Natural killer cell treated with Interleukin-12 subunit alpha and Interleukin-12 subunit beta and Interleukin-15 and Interleukin-18, amount 100 ng/mL, for 72 hours (primary cell): ENCODE measurements around the gene TNFAIP1. TPM values are rescaled to one million over a fixed set of nuclear protein-coding genes. Genes with fewer than 3 reads are reported as not detected.
"Not testable (repeated sequence)": the region's sequence is repeated elsewhere in the genome, so short reads cannot be mapped to it uniquely, and the experiment has no call there.

ENCODE experiments used
- ATAC-seq, 2 donors: fragments of 150-1000 bp; cut with Tn5 transposase in 1 of 2; sonication (Bioruptor Pico), chemical (Tn5 transposase) in 1 of 2; 2 replicates each; pipeline ENCODE4 v1.10.0; 2021
- DNase-seq: peaks from one replicate; pipeline ENCODE4 v3.0.0; 2022; ENCODE audit warnings: low spot score
- H3K27ac Mint-ChIP-seq, 2 donors: 1 replicate in 1 of 2; 2 replicates in 1 of 2; pipeline ENCODE4 v1.8.0; 2022; ENCODE audit warnings: mixed read lengths in 2 of 2, mild to moderate bottlenecking in 1 of 2, moderate library complexity in 1 of 2
- H3K27me3 Mint-ChIP-seq, 2 donors: 1 replicate in 1 of 2; 2 replicates in 1 of 2; pipeline ENCODE4 v1.8.0; 2022; ENCODE audit warnings: mixed read lengths in 2 of 2
- H3K36me3 Mint-ChIP-seq: one replicate; pipeline ENCODE4 v1.8.0; 2022; ENCODE audit warnings: mixed read lengths
- H3K4me1 Mint-ChIP-seq, 2 donors: 1 replicate in 1 of 2; 2 replicates in 1 of 2; pipeline ENCODE4 v1.8.0; 2022; ENCODE audit warnings: low read depth in 2 of 2, mixed read lengths in 2 of 2, mild to moderate bottlenecking in 1 of 2
- H3K4me3 Mint-ChIP-seq: one replicate; pipeline ENCODE4 v1.8.0; 2022; ENCODE audit warnings: mixed read lengths
- H3K9me3 Mint-ChIP-seq: 2 replicates; pipeline ENCODE4 v1.8.0; 2022; ENCODE audit warnings: mixed read lengths
- total RNA-seq, 2 donors: library from RNA; stranded (reverse); gene quantifications; one replicate each; pipeline ENCODE4 v1.2.3, GENCODE V29; 2022

TNFAIP1 gene
- total RNA-seq: 10 to 100 TPM; 20.4 to 24.9 TPM

DNA sequence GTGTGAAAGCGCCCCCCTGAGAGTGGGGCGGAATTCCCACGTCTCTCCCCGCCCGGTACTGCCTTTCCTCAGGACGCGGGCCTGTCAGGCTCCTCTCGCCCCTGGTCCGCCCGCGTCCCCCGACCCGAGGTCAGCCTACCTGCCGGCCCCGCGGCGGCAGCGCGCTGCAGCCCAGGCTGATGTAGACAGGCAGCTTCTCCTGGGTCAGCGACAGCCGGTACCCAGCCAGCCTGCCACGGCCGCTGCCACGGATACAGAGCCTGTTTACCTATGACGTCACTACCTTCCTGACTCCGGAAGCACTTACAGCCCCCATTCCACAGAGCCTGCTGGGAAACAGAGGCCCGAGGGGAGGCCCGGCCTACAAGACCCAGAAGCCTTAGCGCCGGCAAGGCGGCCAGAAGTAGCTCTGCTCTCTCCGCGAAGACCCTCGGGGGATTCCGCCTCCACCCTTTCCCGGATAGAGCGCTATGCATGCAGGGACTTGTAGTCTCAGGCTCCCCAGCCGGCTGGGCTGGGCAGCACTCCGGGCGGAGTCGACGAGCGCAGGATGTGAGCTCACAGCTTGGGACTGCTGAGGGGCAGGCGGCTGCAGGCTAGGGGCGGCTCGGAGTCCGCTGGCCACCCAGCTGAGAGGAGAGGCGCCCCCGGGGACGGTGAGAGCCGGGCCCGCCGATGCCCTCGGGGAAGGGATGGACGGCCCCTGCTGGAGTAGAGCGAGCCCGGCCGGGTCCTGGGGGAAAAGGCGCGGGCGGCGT, at the start of gene TNFAIP1, which contains the start of gene IFT20:
Gene TNFAIP1 (plus strand): TSS at position 561 of the 758 bp plus-strand sequence. CDS start 3,761 bp downstream, outside the sequence.
Gene IFT20 (minus strand): TSS at position 272 of the 758 bp plus-strand sequence. CDS start 3,487 bp downstream, outside the sequence.
- H3K27me3 Mint-ChIP-seq: no peaks in the 10 kb centered on the region
- H3K27ac Mint-ChIP-seq: peak within 1 kb of the TSS; percentile 83
- ATAC-seq (peak; percentile 99), DNase-seq (peak; percentile 100)
- no peaks in the 10 kb centered on the region for H3K9me3 Mint-ChIP-seq
- H3K4me1 Mint-ChIP-seq: peaks cover 38 to 39% of the 10 kb centered on the region in 2 donors
- peak within 1 kb of the TSS; percentile 95 for H3K4me3 Mint-ChIP-seq
- H3K36me3 Mint-ChIP-seq: peaks cover 4% of the 10 kb centered on the region

DNA sequence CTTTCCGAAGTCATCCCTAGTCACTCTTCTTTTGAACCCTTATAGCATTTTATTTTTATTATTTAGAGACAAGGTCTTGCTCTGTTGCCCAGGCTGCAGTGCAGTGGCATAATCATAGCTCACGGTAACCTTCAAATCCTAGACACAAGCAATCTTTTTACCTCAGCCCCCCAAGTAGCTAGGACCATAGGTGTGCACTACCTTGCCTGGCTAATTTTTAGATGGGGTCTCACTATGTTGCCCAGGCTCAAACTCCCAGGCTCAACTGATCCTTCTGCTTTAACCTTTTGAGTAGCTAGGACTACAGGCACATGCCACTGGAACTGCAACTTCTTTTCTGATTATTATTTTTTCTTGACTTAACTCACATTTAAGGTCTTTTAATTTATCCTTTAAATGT, 49.6 kb upstream of the TNFAIP1 start:
- ATAC-seq (no peak), DNase-seq (no peak)
- Mint-ChIP-seq H3K27me3 (peaks cover 0 to 10% of the 10 kb centered on the region in 2 donors), H3K36me3 (no peaks in the 10 kb centered on the region), H3K9me3 (no peaks in the 10 kb centered on the region), H3K4me1 (no peaks in the 10 kb centered on the region), H3K27ac (no peak overlapping the region), H3K4me3 (no peak overlapping the region)

- H3K9me3 Mint-ChIP-seq: no peaks in the 10 kb centered on the region
- DNase-seq (no peak), ATAC-seq (no peak)
- no peaks in the 10 kb centered on the region for H3K36me3 Mint-ChIP-seq
- no peaks in the 10 kb centered on the region for H3K4me1 Mint-ChIP-seq
- H3K27ac Mint-ChIP-seq: no peak overlapping the region
- peaks cover 12 to 32% of the 10 kb centered on the region in 2 donors for H3K27me3 Mint-ChIP-seq
- no peak overlapping the region for H3K4me3 Mint-ChIP-seq
These were observed 44.9 kb upstream of the TNFAIP1 start for GRCh38 chr17:28290703-28291102.

DNA sequence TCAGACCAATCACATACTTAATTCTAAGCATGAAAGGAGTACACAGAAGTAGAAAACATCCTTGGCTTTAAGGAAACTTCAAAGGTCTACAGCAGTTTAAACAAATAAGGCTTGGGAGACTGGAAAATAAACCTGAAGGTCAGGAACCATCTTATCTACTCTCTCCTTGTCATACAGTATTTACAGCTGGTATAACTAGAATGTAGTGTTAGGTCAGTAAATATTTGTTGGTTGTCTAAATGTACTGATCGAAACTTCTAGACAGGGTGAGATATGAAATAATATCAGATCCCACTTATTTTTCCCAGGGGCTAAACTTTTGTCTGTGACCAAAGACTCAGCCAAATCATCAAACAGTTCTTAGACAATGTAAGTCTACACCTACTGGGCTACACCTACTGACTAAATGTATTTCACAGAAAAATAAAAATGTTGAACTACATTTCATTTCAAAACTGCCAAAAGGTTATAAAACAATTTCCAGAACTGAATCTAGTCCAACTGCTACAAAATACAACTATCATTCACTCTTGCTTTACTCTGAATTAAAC, 43.7 kb upstream of the TNFAIP1 start:
- ATAC-seq (no peak), DNase-seq (no peak)
- Mint-ChIP-seq H3K4me1 (no peaks in the 10 kb centered on the region), H3K4me3 (no peak overlapping the region), H3K36me3 (no peaks in the 10 kb centered on the region), H3K27me3 (peaks cover 16 to 42% of the 10 kb centered on the region in 2 donors), H3K27ac (no peak overlapping the region), H3K9me3 (no peaks in the 10 kb centered on the region)

DNA sequence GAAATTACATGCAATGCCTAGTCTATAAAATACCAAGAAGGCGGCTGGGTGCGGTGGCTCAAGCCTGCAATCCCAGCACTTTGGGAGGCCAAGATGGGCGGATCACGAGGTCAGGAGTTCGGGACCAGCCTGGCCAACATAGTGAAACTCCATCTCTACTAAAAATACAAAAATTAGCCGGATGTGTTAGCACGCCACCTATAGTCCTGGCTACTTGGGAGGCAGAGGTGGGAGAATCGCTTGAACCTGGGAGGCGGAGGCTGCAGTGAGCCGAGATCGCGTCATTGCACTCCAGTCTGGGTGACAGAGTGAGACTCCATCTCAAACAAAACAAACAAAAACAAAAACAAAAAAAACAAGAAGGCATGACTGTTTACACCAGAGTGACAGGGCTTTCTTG, 42.7 kb upstream of the TNFAIP1 start:
- not testable (repeated sequence) for DNase-seq, H3K4me3 Mint-ChIP-seq, H3K27ac Mint-ChIP-seq, H3K9me3 Mint-ChIP-seq, H3K36me3 Mint-ChIP-seq, ATAC-seq, H3K4me1 Mint-ChIP-seq
- peaks cover 16 to 43% of the 10 kb centered on the region in 2 donors for H3K27me3 Mint-ChIP-seq

DNA sequence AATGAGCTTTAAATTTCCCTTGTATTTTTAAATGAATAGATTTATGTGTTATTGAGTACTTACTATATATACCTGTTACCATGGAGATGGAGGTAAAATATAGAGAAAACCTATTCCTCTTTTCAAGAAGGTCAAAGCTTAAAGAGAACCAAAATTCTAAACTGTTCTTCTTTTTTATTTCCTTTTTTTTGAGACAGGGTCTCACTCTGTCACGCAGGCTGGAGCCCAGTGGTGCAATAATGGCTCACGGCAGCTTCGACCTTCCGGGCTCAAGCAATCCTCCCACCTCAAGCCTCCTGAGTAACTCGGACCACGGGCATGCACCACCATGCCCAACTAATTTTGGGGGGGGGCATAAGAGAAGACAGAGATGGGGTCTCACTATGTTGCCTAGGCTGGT, 41.6 kb upstream of the TNFAIP1 start:
- DNase-seq (no peak), ATAC-seq (no peak)
- no peaks in the 10 kb centered on the region for H3K9me3 Mint-ChIP-seq
- H3K4me1 Mint-ChIP-seq: no peaks in the 10 kb centered on the region
- no peak overlapping the region for H3K4me3 Mint-ChIP-seq
- H3K27ac Mint-ChIP-seq: no peak overlapping the region
- H3K27me3 Mint-ChIP-seq: peaks cover 16 to 43% of the 10 kb centered on the region in 2 donors
- no peaks in the 10 kb centered on the region for H3K36me3 Mint-ChIP-seq

DNA sequence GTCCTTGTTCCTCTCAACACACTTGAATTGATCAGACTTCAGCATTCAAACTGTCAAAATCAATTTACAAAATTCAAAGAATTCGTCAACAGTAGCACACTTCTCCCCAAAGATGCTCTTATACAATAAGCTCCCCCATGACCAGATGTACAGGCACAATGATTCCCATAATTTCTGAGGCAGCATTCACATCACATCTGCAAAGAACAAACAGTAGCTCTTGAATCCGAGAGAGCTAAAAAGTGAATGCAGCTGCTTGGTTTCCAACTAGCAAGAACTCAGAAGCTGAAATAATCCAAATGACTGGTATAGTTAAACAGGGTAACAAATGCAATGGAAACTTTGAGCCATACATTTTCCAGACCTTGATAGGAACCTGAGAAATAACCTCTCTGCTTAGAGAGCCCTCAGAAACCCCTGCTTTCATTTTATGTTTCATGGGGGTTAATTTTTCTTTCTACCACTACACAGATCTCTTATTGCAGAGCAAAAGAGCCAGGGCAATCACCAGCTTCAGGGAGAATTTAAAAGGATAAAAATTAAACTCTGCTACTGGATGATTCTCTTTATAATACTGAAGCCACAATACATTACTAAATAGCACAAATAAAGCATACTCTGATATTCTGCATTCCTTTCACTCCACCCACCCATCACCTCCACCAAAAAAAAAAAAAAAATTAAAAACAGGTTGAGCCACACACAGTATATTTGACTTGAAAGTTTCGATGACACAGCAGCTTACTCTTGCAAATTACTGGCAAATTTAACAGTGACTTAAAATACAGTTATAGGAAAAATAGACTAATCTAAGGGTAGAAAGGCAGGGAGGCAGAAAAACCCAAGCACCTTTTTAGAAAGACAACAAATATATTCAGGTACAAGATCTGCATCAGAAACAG, 39.6 kb upstream of the TNFAIP1 start:
- Mint-ChIP-seq H3K36me3 (no peaks in the 10 kb centered on the region), H3K4me1 (no peaks in the 10 kb centered on the region), H3K27me3 (peaks cover 16 to 43% of the 10 kb centered on the region in 2 donors), H3K27ac (no peak overlapping the region), H3K4me3 (no peak overlapping the region), H3K9me3 (no peaks in the 10 kb centered on the region)
- ATAC-seq: no peak
- no peak for DNase-seq

- Mint-ChIP-seq H3K4me3 (no peak overlapping the region), H3K4me1 (no peaks in the 10 kb centered on the region), H3K27me3 (peaks cover 13 to 22% of the 10 kb centered on the region in 2 donors), H3K36me3 (no peaks in the 10 kb centered on the region), H3K9me3 (no peaks in the 10 kb centered on the region), H3K27ac (no peak overlapping the region)
- ATAC-seq: no peak
- no peak for DNase-seq
These were observed 37.1 kb upstream of the TNFAIP1 start for GRCh38 chr17:28298449-28298848.

GRCh38 chr17:28306954-28307401, 28.6 kb upstream of the TNFAIP1 start:
- Mint-ChIP-seq H3K27me3 (peaks cover 13% of the 10 kb centered on the region in 2 donors), H3K27ac (no peak overlapping the region), H3K36me3 (no peaks in the 10 kb centered on the region), H3K4me1 (no peaks in the 10 kb centered on the region), H3K9me3 (no peaks in the 10 kb centered on the region), H3K4me3 (no peak overlapping the region)
- DNase-seq (no peak), ATAC-seq (no peak)

DNA sequence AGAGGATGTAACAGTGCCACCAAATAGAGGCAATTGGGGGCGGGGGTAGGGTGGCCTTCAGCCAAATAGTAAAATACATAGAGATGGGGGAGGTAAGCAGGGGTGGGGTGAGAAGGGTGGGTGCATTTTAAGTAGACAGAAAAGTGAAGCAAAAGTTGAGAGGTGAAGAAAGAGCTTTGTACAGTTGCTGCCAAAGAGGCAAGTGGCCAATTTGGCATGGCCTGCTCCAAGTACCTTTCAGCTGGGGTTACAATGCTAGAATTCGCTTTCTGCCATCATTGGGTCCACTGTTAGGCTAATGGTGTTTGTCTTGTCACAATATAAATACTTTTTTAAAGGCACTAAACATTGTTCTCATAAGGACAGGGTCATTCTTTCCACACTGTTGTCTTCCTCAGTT, 21.7 kb upstream of the TNFAIP1 start:
- DNase-seq: no peak
- no peak for ATAC-seq
- Mint-ChIP-seq H3K9me3 (no peaks in the 10 kb centered on the region), H3K27me3 (no peaks in the 10 kb centered on the region), H3K4me3 (no peak overlapping the region), H3K36me3 (no peaks in the 10 kb centered on the region), H3K4me1 (peaks cover 12 to 20% of the 10 kb centered on the region in 2 donors), H3K27ac (no peak overlapping the region)

DNA sequence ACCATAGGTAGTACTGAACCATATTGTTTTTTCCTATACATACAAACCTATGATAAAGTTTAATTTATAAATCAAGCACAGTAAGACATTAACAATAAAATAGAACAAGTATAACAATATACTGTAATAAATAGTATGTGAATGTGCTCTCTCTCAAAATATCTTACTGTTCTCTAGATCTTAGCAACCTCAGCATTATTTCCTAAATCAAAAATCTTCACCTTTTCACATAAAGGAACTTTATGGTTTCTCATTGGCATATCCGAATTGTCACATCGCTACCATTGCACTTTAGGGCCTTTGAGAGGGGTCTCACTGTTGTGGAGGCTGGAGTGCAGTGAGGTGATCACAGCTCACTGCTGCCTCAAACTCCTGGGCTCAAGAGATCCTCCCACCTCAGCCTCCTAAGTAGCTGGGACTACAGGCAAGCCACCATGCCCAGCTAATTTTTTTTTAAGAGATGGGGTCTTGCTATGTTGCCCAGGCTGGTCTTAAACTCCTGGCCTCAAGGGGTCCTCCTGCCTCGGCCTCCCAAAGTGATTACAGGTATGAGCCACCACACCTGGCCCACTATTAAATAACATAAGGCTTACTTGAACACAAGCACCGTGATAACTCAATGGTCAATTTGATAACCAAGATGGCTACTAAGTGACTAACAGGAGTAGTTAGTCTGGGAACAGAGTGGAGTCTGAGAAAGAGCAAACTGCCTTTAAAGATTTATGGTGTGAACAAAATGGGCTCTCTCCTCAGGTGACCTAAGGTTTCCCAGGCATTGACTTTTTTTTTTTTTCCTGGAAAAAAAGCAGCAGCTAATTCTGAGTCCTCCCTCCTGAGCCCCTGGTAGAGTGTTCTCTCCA, 19.5 kb upstream of the TNFAIP1 start:
- Mint-ChIP-seq H3K4me1 (peaks cover 27 to 38% of the 10 kb centered on the region in 2 donors), H3K9me3 (no peaks in the 10 kb centered on the region), H3K36me3 (no peaks in the 10 kb centered on the region), H3K4me3 (peak overlapping the region; percentile 95), H3K27me3 (no peaks in the 10 kb centered on the region), H3K27ac (no peak overlapping the region)
- ATAC-seq (no peak), DNase-seq (no peak)

DNA sequence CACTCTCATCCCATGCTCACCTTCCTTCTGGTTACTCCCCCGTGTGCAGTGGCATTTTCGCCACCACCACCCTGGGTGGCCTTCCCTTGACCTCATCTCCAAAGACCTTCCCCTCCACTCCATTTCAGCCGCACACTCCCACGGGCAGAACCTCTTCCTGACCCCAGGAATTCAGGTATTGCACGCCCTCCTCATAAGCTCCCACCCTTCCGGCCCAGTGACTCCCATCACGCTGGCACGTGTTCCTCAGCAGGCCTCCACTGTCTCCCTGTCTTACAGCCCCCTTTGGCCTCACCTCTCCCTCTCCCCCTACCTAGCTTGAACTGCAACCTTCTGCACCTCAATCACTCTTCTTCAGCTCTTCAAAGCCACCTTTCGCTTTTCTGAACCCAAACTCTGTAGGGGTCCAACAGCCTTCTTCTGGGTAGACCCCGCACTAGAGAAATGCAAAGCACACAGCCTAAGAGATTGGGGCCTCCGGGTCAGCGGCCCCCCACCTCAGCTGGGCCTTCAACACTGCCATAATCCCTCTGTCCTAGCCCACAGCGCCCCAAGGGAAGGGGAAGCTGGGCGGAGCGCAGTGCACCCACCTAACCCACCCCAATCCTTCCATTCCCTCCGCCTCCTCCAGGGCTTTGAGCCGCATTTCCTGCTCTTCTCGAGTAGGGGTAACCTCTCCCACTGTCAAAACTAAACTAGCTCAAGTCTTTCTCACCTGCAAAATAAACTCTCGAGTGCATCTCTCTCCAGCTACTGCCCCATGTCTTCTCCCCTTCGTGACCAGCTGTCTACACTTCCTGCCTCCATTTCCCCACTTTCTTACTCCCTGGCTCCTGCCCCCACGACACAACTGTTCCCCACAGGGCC, 18.2 kb upstream of the TNFAIP1 start:
- Mint-ChIP-seq H3K9me3 (no peaks in the 10 kb centered on the region), H3K27ac (peak overlapping the region in 1 of 2 donors; percentile 92), H3K4me3 (peak overlapping the region; percentile 95), H3K4me1 (peaks cover 31 to 41% of the 10 kb centered on the region in 2 donors), H3K27me3 (no peaks in the 10 kb centered on the region), H3K36me3 (no peaks in the 10 kb centered on the region)
- ATAC-seq (no peak), DNase-seq (no peak)
